A549 (cell line): ENCODE results near the gene AGR3.

Source experiments
- JUNB ChIP-seq: fragments of >200 bp; sonication (Bioruptor Twin); formaldehyde crosslinking; IDR thresholded peaks from 2 replicates; pipeline ENCODE4 v1.6.1; 2016
- MAZ ChIP-seq: fragments of 150-350 bp; IDR thresholded peaks from 2 replicates; pipeline ENCODE4 v1.6.1; 2014; ENCODE audit warnings: antibody characterized with exemption, low read depth, low read length, borderline replicate concordance
- NPAS2 ChIP-seq: fragments of 250-450 bp; sonication (Bioruptor Pico); IDR thresholded peaks from 2 replicates; pipeline ENCODE4 v1.8.0; 2022; ENCODE audit warnings: mild to moderate bottlenecking, moderate library complexity, borderline replicate concordance
- POLR2A ChIP-seq: IDR thresholded peaks from 2 replicates; pipeline ENCODE4 v1.6.1; 2012; ENCODE audit warnings: mild to moderate bottlenecking, low read length
- SMC3 ChIP-seq: fragments of >200 bp; sonication (Bioruptor Twin); formaldehyde crosslinking; IDR thresholded peaks from 3 replicates; pipeline ENCODE4 v1.6.1; 2018; ENCODE audit warnings: inconsistent platforms
- TFCP2L1 ChIP-seq: fragments of 250-450 bp; sonication (Bioruptor Pico); IDR thresholded peaks from 2 replicates; pipeline ENCODE4 v1.5.0; 2021; ENCODE audit warnings: mild to moderate bottlenecking
- TF ChIP-seq, protein P1 (sequence below): fragments of >200 bp; sonication (Bioruptor Twin); formaldehyde crosslinking; IDR thresholded peaks from 3 replicates; pipeline ENCODE4 v1.5.1; 2016
- TF ChIP-seq, protein P2 (sequence below): IDR thresholded peaks from 2 replicates; pipeline ENCODE4 v1.6.1; 2012
- TF ChIP-seq, protein P3 (sequence below): fragments of 450-650 bp; IDR thresholded peaks from 2 replicates; pipeline ENCODE4 v1.6.1; 2014; ENCODE audit warnings: antibody characterized with exemption

DNA sequence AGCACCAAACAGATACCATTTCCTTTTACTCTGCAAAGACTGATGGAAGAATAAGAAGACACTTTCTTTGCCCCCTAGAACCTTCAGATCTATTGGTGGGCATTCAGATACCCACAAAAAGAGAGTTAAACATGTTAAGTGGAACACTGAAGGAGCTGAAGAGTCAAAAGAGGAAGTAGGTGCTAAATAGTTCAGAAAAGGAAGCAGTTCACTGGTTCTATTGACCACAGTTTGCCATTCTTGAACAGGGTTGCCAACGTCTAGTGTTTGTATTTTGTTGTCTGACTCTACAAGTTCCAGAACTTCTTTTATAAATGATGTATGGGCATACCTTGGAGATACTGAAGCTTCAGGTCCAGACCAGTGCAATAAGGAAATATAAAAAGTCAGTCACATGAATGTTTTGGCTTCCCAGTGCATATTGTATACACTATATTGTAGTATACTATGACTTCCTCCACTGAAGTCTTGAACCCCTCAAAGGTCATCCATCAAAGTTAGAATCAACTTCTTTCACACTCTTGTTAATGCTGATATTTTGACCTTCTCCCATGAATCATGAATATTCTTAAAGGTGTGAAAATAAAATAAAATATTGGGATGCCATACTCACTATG is 47.5 kb upstream of the AGR3 start:
- TF ChIP-seq, protein P1, sequence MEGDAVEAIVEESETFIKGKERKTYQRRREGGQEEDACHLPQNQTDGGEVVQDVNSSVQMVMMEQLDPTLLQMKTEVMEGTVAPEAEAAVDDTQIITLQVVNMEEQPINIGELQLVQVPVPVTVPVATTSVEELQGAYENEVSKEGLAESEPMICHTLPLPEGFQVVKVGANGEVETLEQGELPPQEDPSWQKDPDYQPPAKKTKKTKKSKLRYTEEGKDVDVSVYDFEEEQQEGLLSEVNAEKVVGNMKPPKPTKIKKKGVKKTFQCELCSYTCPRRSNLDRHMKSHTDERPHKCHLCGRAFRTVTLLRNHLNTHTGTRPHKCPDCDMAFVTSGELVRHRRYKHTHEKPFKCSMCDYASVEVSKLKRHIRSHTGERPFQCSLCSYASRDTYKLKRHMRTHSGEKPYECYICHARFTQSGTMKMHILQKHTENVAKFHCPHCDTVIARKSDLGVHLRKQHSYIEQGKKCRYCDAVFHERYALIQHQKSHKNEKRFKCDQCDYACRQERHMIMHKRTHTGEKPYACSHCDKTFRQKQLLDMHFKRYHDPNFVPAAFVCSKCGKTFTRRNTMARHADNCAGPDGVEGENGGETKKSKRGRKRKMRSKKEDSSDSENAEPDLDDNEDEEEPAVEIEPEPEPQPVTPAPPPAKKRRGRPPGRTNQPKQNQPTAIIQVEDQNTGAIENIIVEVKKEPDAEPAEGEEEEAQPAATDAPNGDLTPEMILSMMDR = no peak
- TF ChIP-seq SMC3 (no peak), JUNB (no peak), TFCP2L1 (CRISPR knock-in tag) (no peak), NPAS2 (CRISPR knock-in tag) (no peak), MAZ (no peak), POLR2A (no peak)
- TF ChIP-seq, protein P2, sequence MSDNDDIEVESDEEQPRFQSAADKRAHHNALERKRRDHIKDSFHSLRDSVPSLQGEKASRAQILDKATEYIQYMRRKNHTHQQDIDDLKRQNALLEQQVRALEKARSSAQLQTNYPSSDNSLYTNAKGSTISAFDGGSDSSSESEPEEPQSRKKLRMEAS = no peak
- TF ChIP-seq, protein P3, sequence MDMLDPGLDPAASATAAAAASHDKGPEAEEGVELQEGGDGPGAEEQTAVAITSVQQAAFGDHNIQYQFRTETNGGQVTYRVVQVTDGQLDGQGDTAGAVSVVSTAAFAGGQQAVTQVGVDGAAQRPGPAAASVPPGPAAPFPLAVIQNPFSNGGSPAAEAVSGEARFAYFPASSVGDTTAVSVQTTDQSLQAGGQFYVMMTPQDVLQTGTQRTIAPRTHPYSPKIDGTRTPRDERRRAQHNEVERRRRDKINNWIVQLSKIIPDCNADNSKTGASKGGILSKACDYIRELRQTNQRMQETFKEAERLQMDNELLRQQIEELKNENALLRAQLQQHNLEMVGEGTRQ = no peak
